MM.1S (cell line): ENCODE data around the gene KCNQ2.

ENCODE experiments used
- DNase-seq: peaks from one replicate; pipeline ENCODE4 v3.0.0-alpha.2; 2015
- H2AFZ ChIP-seq: fragments of 300-600 bp; sonication (generic); 2 replicates; pipeline ENCODE4 v1.6.0; 2016; ENCODE audit warnings: antibody characterized with exemption, low read length
- H3F3A ChIP-seq: fragments of 300-600 bp; sonication (generic); 2 replicates; pipeline ENCODE4 v1.6.1; 2016; ENCODE audit warnings: mild to moderate bottlenecking, antibody characterized with exemption, low read length, moderate library complexity, mixed read lengths; ENCODE audit not compliant: insufficient read depth
- H3K27ac ChIP-seq: fragments of 300-600 bp; sonication (generic); 2 replicates; pipeline ENCODE4 v1.5.1; 2016; ENCODE audit warnings: mild to moderate bottlenecking, low read length
- H3K27me3 ChIP-seq: fragments of 300-600 bp; sonication (generic); replicated peaks from 2 replicates; pipeline ENCODE4 v1.6.0; 2016; ENCODE audit warnings: low read length; ENCODE audit not compliant: insufficient read depth
- H3K36me3 ChIP-seq: fragments of 300-600 bp; sonication (generic); replicated peaks from 2 replicates; pipeline ENCODE4 v1.6.1; 2016; ENCODE audit warnings: mild to moderate bottlenecking, low read length, mixed read lengths; ENCODE audit not compliant: insufficient read depth
- H3K4me1 ChIP-seq: fragments of 300-600 bp; sonication (generic); 2 replicates; pipeline ENCODE4 v1.6.1; 2016; ENCODE audit warnings: low read length, mixed read lengths
- H3K4me2 ChIP-seq: fragments of 300-600 bp; sonication (generic); 2 replicates; pipeline ENCODE4 v1.6.0; 2016; ENCODE audit warnings: low read depth, low read length
- H3K4me3 ChIP-seq: fragments of 300-600 bp; sonication (generic); 2 replicates; pipeline ENCODE4 v1.5.1; 2016; ENCODE audit warnings: low read length, mixed read lengths
- H3K79me2 ChIP-seq: fragments of 300-600 bp; sonication (generic); 2 replicates; pipeline ENCODE4 v1.6.1; 2016; ENCODE audit warnings: mixed run types, low read length, mixed read lengths
- H3K9ac ChIP-seq: fragments of 300-600 bp; sonication (generic); 2 replicates; pipeline ENCODE4 v1.6.1; 2016; ENCODE audit warnings: low read length, mixed read lengths
- H3K9me2 ChIP-seq: fragments of 300-600 bp; sonication (generic); replicated peaks from 2 replicates; pipeline ENCODE4 v1.6.1; 2016; ENCODE audit warnings: mild to moderate bottlenecking, low read length, mixed read lengths; ENCODE audit not compliant: insufficient read depth
- H3K9me3 ChIP-seq: fragments of 300-600 bp; sonication (generic); replicated peaks from 2 replicates; pipeline ENCODE4 v1.6.1; 2016; ENCODE audit warnings: mild to moderate bottlenecking, low read length, mixed read lengths; ENCODE audit not compliant: insufficient read depth
- H4K20me1 ChIP-seq: fragments of 300-600 bp; sonication (generic); 2 replicates; pipeline ENCODE4 v1.6.1; 2016; ENCODE audit warnings: mild to moderate bottlenecking, low read length, moderate library complexity, mixed read lengths; ENCODE audit not compliant: insufficient read depth
- CTCF ChIP-seq: fragments of 300-600 bp; sonication (generic); IDR thresholded peaks from 2 replicates; pipeline ENCODE4 v1.5.1; 2016; ENCODE audit warnings: antibody characterized with exemption, low read length, mixed read lengths
- EZH2 ChIP-seq: fragments of 300-600 bp; sonication (generic); optimal IDR thresholded peaks from 2 replicates; pipeline ENCODE3; 2017; ENCODE audit warnings: low read depth, mild to moderate bottlenecking, antibody characterized with exemption, low read length, mixed read lengths
- EZH2phosphoT487 ChIP-seq: fragments of 300-600 bp; sonication (generic); IDR thresholded peaks from 2 replicates; pipeline ENCODE4 v1.6.1; 2018; ENCODE audit warnings: antibody characterized with exemption, low read length

The KCNQ2 gene

DNA sequence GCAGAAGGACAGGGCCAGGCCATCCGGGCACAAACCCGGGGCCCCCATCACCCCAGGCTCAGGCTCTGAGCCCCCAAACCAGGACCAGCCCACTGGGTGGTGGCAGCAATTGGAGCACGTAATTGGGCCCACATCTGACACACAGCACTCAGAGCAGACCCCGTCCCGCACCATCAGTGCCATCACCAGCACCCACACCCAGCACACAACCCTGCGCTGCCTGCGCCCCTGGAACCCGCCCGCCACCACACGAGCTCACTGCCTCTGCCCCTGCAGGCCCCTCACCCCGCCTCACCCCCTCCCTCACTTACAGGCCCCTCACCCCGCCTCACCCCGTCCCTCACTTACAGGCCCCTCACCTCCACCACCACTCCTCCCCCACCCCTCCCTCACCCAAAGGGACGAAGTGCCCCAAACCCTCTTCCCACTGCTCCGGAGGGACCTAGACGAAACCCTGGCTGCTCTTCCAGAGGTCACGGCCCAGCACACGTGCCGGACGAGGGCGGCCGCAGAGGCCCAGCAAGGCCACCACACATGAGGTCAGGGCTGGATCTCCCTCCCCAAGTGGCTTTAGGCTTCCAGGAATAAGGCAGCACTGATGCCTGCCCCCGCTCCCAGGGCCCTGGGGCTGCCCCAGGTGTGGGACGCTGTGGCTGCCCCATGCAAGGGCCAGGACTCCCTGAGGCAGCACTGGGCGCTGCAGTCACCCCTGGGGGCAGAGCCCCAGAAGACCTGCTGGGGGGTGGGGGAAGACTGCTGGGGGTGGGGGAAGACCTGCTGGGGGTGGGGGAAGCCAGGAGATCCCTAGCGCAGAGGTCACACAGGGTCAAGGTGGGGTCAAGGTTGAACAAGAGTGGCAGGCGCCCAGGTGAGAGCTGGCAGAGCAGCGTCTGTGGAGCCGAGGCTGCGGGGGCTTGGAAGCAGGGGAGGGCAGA is 22.4 kb downstream of the KCNQ2 start:
- Histone ChIP-seq H3K4me1 (no peaks in the 10 kb centered on the region), H3K9me3 (no peaks in the 10 kb centered on the region), H4K20me1 (no peaks in the 10 kb centered on the region), H2AFZ (no peak overlapping the region), H3F3A (no peaks in the 10 kb centered on the region), H3K27ac (no peak overlapping the region), H3K27me3 (peaks cover 82% of the 10 kb centered on the region), H3K4me3 (no peak overlapping the region), H3K4me2 (no peak overlapping the region), H3K9me2 (no peaks in the 10 kb centered on the region), H3K9ac (no peak overlapping the region), H3K79me2 (no peaks in the 10 kb centered on the region), H3K36me3 (no peaks in the 10 kb centered on the region)
- TF ChIP-seq EZH2phosphoT487 (no peak), CTCF (no peak), EZH2 (no peak)
- no peak for DNase-seq

DNA sequence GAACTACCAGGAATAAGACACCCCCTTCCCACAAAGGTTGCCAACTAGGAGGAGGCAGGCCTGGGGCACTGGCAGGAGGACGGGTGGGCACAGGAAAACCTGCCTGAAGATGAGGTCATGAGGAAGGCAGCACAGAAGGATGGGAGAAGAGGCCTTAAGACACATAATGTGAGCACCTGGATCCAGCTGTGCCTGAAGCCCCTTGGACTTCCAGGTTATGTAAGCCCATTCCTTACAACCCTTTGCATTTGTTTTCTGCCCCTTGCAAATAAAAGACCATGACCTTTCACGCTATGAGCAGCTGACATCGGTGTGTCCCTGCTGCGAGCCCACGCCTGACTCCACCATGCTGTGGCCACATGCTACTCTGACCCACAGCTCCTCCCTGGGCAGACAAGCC is 23.4 kb downstream of the KCNQ2 start:
- H3K4me1 ChIP-seq = no peaks in the 10 kb centered on the region

GRCh38 chr20:63448031-63448430 is 24.4 kb downstream of the KCNQ2 start:
- no peaks in the 10 kb centered on the region for H3K9me2 ChIP-seq
- H3K9me3 ChIP-seq = no peaks in the 10 kb centered on the region
- H3K36me3 ChIP-seq = no peaks in the 10 kb centered on the region
- H3K4me1 ChIP-seq = no peaks in the 10 kb centered on the region
- no peaks in the 10 kb centered on the region for H3K79me2 ChIP-seq
- peaks cover 78% of the 10 kb centered on the region for H3K27me3 ChIP-seq
- no peak overlapping the region for H3K4me3 ChIP-seq
- H3K4me2 ChIP-seq = no peak overlapping the region
- no peak for DNase-seq
- no peak overlapping the region for H3K9ac ChIP-seq
- TF ChIP-seq EZH2phosphoT487 (no peak), EZH2 (no peak), CTCF (no peak)
- H4K20me1 ChIP-seq = no peaks in the 10 kb centered on the region
- H3K27ac ChIP-seq = no peak overlapping the region
- H3F3A ChIP-seq = no peaks in the 10 kb centered on the region
- H2AFZ ChIP-seq = no peak overlapping the region

More for the DNA sequence above, 23.4 kb downstream of the KCNQ2 start:
- H4K20me1 ChIP-seq = no peaks in the 10 kb centered on the region
- DNase-seq = no peak
- no peak for TF ChIP-seq EZH2
- no peak for TF ChIP-seq EZH2phosphoT487
- H3K9me2 ChIP-seq = no peaks in the 10 kb centered on the region
- no peak overlapping the region for H2AFZ ChIP-seq
- no peak overlapping the region for H3K4me3 ChIP-seq
- no peaks in the 10 kb centered on the region for H3K79me2 ChIP-seq
- H3K27ac ChIP-seq = no peak overlapping the region
- no peak overlapping the region for H3K4me2 ChIP-seq
- H3F3A ChIP-seq = no peaks in the 10 kb centered on the region
- no peaks in the 10 kb centered on the region for H3K36me3 ChIP-seq
- H3K9me3 ChIP-seq = no peaks in the 10 kb centered on the region
- no peak overlapping the region for H3K9ac ChIP-seq
- H3K27me3 ChIP-seq = peaks cover 82% of the 10 kb centered on the region

- Histone ChIP-seq H3K9ac (no peak overlapping the region), H3K4me2 (no peak overlapping the region), H3K79me2 (no peaks in the 10 kb centered on the region), H4K20me1 (no peaks in the 10 kb centered on the region), H3K4me1 (no peaks in the 10 kb centered on the region), H3K27me3 (peaks cover 71% of the 10 kb centered on the region), H2AFZ (no peak overlapping the region), H3K4me3 (no peak overlapping the region), H3K27ac (no peak overlapping the region), H3K9me3 (no peaks in the 10 kb centered on the region), H3K9me2 (no peaks in the 10 kb centered on the region), H3F3A (no peaks in the 10 kb centered on the region), H3K36me3 (no peaks in the 10 kb centered on the region)
- DNase-seq = no peak
- TF ChIP-seq EZH2 = no peak
- TF ChIP-seq CTCF = no peak
- TF ChIP-seq EZH2phosphoT487 = no peak
Observed at GRCh38 chr20:63447320-63447719, 25.1 kb downstream of the KCNQ2 start.
